Neural progenitor cell (in vitro differentiated cells): ENCODE measurements around the gene PCK2. TPM values are rescaled to one million over a fixed set of nuclear protein-coding genes. Genes with fewer than 3 reads are reported as not detected.

Source experiments
- DNase-seq: peaks from one replicate; pipeline ENCODE4 v3.0.0-alpha.2; 2016; ENCODE audit warnings: low spot score
- H2AFZ ChIP-seq: fragments of 200-600 bp; sonication (generic); replicated peaks from 2 replicates; pipeline ENCODE4 v1.6.1; 2016; ENCODE audit warnings: antibody characterized with exemption
- H3F3A ChIP-seq: fragments of 200-600 bp; sonication (generic); 2 replicates; pipeline ENCODE4 v1.6.1; 2016; ENCODE audit warnings: antibody characterized with exemption, low read depth
- H3K27ac ChIP-seq: fragments of 200-600 bp; sonication (generic); 2 replicates; pipeline ENCODE4 v1.5.1; 2016; ENCODE audit warnings: mild to moderate bottlenecking
- H3K27me3 ChIP-seq: fragments of 200-600 bp; sonication (generic); 2 replicates; pipeline ENCODE4 v1.6.1; 2016; ENCODE audit warnings: mild to moderate bottlenecking, moderate library complexity
- H3K36me3 ChIP-seq: fragments of 200-600 bp; sonication (generic); 2 replicates; pipeline ENCODE4 v1.5.1; 2016
- H3K4me1 ChIP-seq: fragments of 200-600 bp; sonication (generic); 2 replicates; pipeline ENCODE4 v1.6.1; 2016; ENCODE audit warnings: mixed run types
- H3K4me2 ChIP-seq: fragments of 200-600 bp; sonication (generic); 2 replicates; pipeline ENCODE4 v1.6.1; 2016
- H3K4me3 ChIP-seq: fragments of 200-600 bp; sonication (generic); 2 replicates; pipeline ENCODE4 v1.5.1; 2016
- H3K79me2 ChIP-seq: fragments of 200-600 bp; sonication (generic); 2 replicates; pipeline ENCODE4 v1.6.1; 2016; ENCODE audit warnings: low read depth
- H3K9ac ChIP-seq: fragments of 200-600 bp; sonication (generic); 2 replicates; pipeline ENCODE4 v1.6.1; 2016
- H3K9me3 ChIP-seq: fragments of 200-600 bp; sonication (generic); 2 replicates; pipeline ENCODE4 v1.5.1; 2016; ENCODE audit warnings: low read depth
- H4K20me1 ChIP-seq: fragments of 200-600 bp; sonication (generic); 2 replicates; pipeline ENCODE4 v1.6.1; 2016; ENCODE audit warnings: low read depth
- H3K27ac Mint-ChIP-seq: 3 replicates; pipeline ENCODE4 v1.8.0; 2021; ENCODE audit warnings: mixed read lengths
- H3K27me3 Mint-ChIP-seq: 2 replicates; pipeline ENCODE4 v1.8.0; 2022; ENCODE audit warnings: low read depth, mild to moderate bottlenecking, inconsistent platforms, moderate library complexity, mixed read lengths; ENCODE audit not compliant: insufficient read depth
- H3K36me3 Mint-ChIP-seq: 3 replicates; pipeline ENCODE4 v1.8.0; 2021; ENCODE audit warnings: mixed read lengths
- H3K4me1 Mint-ChIP-seq: 3 replicates; pipeline ENCODE4 v1.8.0; 2021; ENCODE audit warnings: mixed read lengths
- H3K4me3 Mint-ChIP-seq: 3 replicates; pipeline ENCODE4 v1.8.0; 2021; ENCODE audit warnings: mild to moderate bottlenecking, moderate library complexity, mixed read lengths
- H3K9me3 Mint-ChIP-seq: 3 replicates; pipeline ENCODE4 v1.8.0; 2020; ENCODE audit warnings: mixed read lengths
- EZH2 ChIP-seq: fragments of 200-600 bp; sonication (generic); IDR thresholded peaks from 2 replicates; pipeline ENCODE4 v1.6.1; 2017; ENCODE audit warnings: antibody characterized with exemption, mild to moderate bottlenecking, moderate library complexity
- EZH2phosphoT487 ChIP-seq: fragments of 200-600 bp; sonication (generic); IDR thresholded peaks from 2 replicates; pipeline ENCODE4 v1.6.1; 2017; ENCODE audit warnings: antibody characterized with exemption
- total RNA-seq: library from RNA; depleted of rRNA; stranded (reverse); fragments of >200 nt; gene quantifications from 2 replicates; pipeline ENCODE4 v1.2.3, GENCODE V29; 2015; ENCODE audit warnings: low replicate concordance
- TF ChIP-seq, protein P1 (sequence below): fragments of 200-600 bp; sonication (generic); IDR thresholded peaks from 2 replicates; pipeline ENCODE4 v1.5.1; 2017; ENCODE audit warnings: antibody characterized with exemption, mild to moderate bottlenecking

PCK2 gene
- total RNA-seq, 1 donor from 2014 or later = 11.1 TPM

DNA sequence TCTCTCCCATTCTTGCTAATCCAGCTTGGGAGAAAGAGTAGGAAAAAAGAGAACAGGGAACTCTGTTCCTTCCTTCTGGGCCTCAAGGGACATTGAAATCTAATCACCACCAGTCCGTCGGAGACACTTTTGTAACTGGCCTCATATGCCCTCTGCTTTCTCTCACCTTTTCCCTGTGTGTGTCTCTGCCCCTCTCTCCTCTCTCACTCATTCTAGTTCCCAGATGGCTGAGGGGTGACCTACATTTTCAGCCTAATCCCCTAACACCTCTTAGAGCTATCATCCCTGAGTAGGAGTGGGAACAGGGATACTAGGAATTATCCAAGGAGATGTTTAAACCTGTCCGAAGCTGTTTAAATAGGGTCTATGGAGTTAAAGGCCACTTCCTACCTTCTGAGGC lies 8.9 kb upstream of the PCK2 start:
- TF ChIP-seq, protein P1, sequence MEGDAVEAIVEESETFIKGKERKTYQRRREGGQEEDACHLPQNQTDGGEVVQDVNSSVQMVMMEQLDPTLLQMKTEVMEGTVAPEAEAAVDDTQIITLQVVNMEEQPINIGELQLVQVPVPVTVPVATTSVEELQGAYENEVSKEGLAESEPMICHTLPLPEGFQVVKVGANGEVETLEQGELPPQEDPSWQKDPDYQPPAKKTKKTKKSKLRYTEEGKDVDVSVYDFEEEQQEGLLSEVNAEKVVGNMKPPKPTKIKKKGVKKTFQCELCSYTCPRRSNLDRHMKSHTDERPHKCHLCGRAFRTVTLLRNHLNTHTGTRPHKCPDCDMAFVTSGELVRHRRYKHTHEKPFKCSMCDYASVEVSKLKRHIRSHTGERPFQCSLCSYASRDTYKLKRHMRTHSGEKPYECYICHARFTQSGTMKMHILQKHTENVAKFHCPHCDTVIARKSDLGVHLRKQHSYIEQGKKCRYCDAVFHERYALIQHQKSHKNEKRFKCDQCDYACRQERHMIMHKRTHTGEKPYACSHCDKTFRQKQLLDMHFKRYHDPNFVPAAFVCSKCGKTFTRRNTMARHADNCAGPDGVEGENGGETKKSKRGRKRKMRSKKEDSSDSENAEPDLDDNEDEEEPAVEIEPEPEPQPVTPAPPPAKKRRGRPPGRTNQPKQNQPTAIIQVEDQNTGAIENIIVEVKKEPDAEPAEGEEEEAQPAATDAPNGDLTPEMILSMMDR = no peak
- TF ChIP-seq EZH2 (no peak), EZH2phosphoT487 (no peak)
- no peak overlapping the region for H3K9ac ChIP-seq
- peaks cover 8% of the 10 kb centered on the region for H3F3A ChIP-seq
- no peaks in the 10 kb centered on the region for H3K79me2 ChIP-seq
- H3K4me2 ChIP-seq = no peak overlapping the region
- no peak overlapping the region for H3K4me3 Mint-ChIP-seq
- H3K9me3 Mint-ChIP-seq = no peaks in the 10 kb centered on the region
- H3K27ac Mint-ChIP-seq = no peak overlapping the region
- H3K27me3 ChIP-seq = peaks cover 37% of the 10 kb centered on the region
- H3K9me3 ChIP-seq = no peaks in the 10 kb centered on the region
- peaks cover 29% of the 10 kb centered on the region for H3K4me1 ChIP-seq
- no peak for DNase-seq
- no peak overlapping the region for H3K4me3 ChIP-seq
- H3K36me3 ChIP-seq = no peaks in the 10 kb centered on the region
- no peak overlapping the region for H2AFZ ChIP-seq
- no peak overlapping the region for H3K27ac ChIP-seq
- H4K20me1 ChIP-seq = no peaks in the 10 kb centered on the region
- peaks cover 31% of the 10 kb centered on the region for H3K27me3 Mint-ChIP-seq
- no peaks in the 10 kb centered on the region for H3K36me3 Mint-ChIP-seq
- H3K4me1 Mint-ChIP-seq = peaks cover 18% of the 10 kb centered on the region

GRCh38 chr14:24086193-24086955 lies 7.7 kb upstream of the PCK2 start:
- Histone ChIP-seq H3K27ac (no peak overlapping the region), H3K36me3 (no peaks in the 10 kb centered on the region), H3F3A (no peaks in the 10 kb centered on the region), H3K4me3 (no peak overlapping the region), H3K4me1 (peaks cover 24% of the 10 kb centered on the region), H2AFZ (no peak overlapping the region), H3K9ac (no peak overlapping the region), H3K79me2 (no peaks in the 10 kb centered on the region), H3K9me3 (no peaks in the 10 kb centered on the region), H3K4me2 (peak overlapping the region; percentile 60), H3K27me3 (peaks cover 29% of the 10 kb centered on the region), H4K20me1 (no peaks in the 10 kb centered on the region)
- Mint-ChIP-seq H3K4me1 (peaks cover 15% of the 10 kb centered on the region), H3K36me3 (no peaks in the 10 kb centered on the region), H3K27ac (no peak overlapping the region), H3K27me3 (peaks cover 23% of the 10 kb centered on the region), H3K4me3 (no peak overlapping the region), H3K9me3 (no peaks in the 10 kb centered on the region)
- no peak for TF ChIP-seq EZH2phosphoT487
- TF ChIP-seq, protein P1 = no peak
- no peak for TF ChIP-seq EZH2
- peak; percentile 74 for DNase-seq

- peaks cover 13% of the 10 kb centered on the region for H3K4me1 Mint-ChIP-seq
- Histone ChIP-seq H2AFZ (no peak overlapping the region), H3K9me3 (no peaks in the 10 kb centered on the region), H3K4me1 (peaks cover 19% of the 10 kb centered on the region), H3F3A (no peaks in the 10 kb centered on the region), H3K36me3 (no peaks in the 10 kb centered on the region), H4K20me1 (no peaks in the 10 kb centered on the region), H3K79me2 (no peaks in the 10 kb centered on the region), H3K9ac (no peak overlapping the region), H3K4me2 (peak overlapping the region; percentile 60), H3K4me3 (no peak overlapping the region), H3K27me3 (peaks cover 22% of the 10 kb centered on the region), H3K27ac (no peak overlapping the region)
- no peak overlapping the region for H3K27ac Mint-ChIP-seq
- peaks cover 19% of the 10 kb centered on the region for H3K27me3 Mint-ChIP-seq
- TF ChIP-seq, protein P1 = no peak
- TF ChIP-seq EZH2phosphoT487 (no peak), EZH2 (no peak)
- no peak for DNase-seq
- H3K36me3 Mint-ChIP-seq = no peaks in the 10 kb centered on the region
- H3K4me3 Mint-ChIP-seq = no peak overlapping the region
- H3K9me3 Mint-ChIP-seq = no peaks in the 10 kb centered on the region
These were observed 7.1 kb upstream of the PCK2 start for GRCh38 chr14:24087004-24087403.
